ENCODE data around the gene GPR152.

GPR152 gene, protein sequence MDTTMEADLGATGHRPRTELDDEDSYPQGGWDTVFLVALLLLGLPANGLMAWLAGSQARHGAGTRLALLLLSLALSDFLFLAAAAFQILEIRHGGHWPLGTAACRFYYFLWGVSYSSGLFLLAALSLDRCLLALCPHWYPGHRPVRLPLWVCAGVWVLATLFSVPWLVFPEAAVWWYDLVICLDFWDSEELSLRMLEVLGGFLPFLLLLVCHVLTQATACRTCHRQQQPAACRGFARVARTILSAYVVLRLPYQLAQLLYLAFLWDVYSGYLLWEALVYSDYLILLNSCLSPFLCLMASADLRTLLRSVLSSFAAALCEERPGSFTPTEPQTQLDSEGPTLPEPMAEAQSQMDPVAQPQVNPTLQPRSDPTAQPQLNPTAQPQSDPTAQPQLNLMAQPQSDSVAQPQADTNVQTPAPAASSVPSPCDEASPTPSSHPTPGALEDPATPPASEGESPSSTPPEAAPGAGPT

DNA sequence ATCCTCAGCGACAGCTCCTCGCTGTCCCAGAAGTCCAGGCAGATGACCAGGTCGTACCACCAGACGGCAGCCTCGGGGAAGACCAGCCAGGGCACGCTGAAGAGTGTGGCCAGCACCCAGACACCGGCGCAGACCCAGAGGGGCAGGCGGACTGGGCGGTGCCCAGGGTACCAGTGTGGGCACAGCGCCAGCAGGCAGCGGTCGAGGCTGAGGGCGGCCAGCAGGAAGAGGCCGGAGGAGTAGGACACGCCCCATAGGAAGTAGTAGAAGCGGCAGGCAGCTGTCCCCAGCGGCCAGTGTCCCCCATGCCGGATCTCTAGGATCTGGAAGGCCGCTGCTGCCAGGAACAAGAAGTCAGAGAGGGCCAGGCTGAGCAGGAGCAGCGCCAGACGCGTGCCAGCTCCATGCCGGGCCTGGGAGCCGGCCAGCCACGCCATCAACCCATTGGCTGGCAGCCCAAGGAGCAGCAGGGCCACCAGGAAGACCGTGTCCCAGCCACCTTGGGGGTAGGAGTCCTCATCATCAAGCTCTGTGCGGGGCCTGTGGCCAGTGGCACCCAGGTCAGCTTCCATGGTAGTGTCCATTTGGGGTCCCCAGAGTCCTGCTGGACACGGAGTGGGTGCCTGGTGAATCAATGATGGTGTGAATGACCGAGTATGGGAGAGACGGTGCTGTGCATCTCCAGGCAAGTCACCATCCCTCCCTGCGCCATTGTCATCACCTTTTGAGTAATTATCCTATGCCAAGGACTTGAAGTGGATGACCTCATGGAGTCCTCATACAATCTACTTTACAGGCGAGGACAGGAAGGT is at the start of gene GPR152:
TSS of gene GPR152 (minus strand) at position 589 of the 812 bp plus-strand sequence. CDS start at position 584, 5 bp downstream.
- peak; percentile 68 for DNase-seq

DNA sequence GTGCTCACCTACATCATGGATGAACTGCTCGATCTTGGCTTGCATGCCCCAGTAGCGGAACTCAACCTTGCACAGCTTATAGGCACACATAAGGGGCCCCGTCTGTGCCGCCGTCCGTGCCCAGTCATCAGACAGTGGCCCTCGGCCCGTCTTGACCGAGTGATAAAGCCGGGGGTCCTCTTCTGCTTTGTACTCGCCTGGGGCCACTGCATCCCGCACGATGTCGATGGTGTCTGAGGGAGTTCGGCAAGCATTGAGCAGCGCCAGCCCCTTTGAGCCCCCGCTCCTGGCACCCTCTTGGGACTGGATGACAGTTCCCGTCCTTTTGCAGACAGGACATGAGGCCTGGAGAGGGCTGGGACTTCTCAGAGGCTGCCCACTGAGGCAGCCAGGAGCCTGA is 49.3 kb upstream of the GPR152 start:
- no peak for DNase-seq

DNA sequence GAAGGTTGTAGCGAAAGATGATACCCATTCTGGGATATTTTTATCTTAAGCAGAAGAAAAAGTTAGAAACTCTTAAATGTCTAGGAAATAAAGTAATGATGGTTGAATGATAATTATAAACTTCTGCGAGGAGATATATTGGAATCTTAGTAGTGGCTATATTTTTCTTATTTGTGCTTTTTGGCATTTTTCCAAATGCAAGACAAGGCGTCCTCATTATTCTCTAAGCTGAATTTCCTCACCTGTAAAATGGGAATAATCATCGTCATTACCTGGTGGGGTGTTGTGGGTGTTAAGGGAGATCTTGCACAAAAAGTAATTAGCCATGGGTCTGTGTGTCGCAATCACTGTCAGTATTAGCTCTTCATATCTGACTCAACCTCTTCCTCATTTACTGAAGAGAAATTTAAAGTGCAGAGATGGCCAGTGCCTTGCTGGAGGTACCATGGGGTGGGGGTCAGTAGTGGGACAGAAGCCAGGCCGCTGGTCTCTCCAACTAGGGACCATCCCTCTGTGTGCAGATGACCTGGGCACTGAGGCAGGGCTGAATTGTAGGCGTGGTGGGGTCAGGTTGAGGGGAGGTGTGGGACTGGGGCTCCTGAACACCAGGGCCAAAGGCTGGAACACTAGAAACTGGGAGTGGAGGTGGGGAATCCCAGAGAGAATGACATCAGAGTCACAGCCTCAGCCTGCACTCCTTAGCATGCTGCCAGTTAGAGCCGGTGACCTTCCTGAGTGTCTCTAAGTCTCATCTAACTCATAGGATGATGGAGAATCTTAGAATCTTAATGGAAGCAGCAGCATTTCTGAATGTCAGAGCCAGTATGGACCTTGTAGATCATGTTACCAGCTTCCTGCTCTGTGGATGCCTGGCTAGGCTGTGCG is 48.5 kb upstream of the GPR152 start:
- no peak for DNase-seq

DNA sequence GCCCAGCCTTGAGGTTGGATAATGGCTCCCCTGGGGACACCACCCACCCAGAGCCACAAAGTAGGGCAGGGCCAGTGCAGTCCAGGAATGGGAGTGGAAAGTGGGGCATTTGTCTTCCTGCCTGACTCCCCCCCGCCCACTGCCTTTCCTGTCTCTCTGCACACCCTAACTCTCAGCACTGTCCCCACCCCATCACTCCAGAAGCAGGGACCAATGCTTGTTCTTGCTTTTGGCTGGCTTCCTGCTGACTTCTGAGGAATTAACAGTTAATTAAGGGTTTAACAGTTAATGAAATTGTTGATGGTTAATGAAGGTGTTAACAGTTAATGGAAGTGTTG is 47.9 kb upstream of the GPR152 start:
- DNase-seq = no peak

DNA sequence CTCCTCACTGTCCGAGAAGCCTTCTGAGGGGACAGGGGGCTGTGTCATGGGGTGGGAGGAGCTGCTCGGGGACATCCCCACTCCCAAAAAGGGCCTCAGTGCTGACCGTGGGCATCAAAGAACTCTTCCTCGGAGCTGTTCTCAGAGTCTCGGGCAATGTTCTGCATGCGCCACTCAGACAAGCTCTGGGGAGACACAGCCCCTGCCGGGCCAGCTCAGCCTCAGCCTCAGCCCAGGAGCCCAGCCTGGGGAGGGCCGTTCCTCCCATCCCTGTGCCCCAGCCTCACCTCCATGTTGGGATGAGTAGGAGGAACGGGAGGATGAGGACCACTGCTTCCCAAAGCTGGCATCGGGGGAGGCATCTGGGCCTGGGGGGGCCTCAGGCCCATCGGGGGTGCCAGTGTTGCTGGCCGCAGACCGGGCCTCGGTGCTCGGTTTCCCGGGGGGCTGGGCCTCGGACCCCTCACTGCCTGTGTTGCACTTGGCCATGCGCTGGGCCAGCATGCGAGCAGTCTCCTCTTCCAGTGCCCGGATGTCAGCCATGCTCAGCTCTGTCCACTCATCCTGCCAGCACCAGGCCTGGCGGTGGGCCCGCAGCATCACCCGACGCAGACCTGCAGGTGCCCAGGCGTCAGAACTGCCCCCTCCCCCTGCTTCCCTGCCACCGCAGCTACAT is 47.4 kb upstream of the GPR152 start:
- DNase-seq = no peak

DNA sequence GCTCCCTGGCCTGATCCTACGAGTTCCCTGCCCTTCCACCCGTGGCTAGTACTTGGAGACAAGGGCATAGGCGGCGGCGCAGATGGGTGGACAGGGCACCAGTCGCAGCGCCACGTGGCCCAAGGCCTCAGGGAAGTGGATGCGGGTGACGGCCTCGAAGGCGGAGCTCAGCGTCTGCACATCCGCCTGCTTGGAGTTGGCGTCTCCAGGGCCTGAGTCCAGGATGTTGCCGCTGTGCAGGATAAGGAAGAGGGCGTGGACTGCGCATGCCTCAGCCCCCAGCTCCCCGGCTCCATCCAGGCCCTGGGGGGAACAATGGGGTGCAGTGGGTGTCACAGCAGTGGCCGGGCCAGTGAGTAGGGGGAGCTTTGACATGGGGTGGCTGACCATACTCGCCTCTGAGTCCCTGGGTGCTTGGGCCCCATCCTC is 46.0 kb upstream of the GPR152 start:
- no peak for DNase-seq

DNA sequence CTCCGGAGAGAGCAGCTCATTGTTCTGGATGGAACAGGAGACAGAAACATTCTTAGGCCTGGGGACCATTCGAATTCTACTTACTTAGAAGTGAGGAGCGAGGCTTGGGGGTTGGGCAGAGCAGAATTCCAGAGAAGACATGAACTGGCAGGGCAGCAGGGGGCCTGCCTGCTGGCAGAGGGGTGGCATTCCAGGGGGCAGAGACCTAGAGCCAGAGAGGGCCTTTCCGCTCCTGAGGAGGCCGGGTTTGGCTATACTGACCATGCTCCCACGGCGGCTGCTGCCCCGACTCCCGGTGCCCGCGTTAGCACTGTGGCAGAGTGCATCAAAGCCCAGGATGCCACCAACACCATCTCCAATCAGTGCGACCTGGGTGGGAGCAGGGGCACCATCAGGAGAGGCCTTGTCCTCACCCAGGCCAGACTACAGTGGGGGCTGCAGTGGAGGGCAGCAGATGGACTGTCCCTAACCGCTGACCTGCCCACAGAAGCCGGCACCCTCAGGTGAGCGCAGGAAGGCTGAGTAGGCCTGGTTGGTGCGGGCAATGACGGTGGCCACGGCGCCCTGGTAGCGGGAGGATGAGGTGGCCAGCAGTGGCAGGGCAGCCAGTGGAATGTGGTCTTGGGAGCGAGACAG is 45.2 kb upstream of the GPR152 start:
- DNase-seq = no peak

DNA sequence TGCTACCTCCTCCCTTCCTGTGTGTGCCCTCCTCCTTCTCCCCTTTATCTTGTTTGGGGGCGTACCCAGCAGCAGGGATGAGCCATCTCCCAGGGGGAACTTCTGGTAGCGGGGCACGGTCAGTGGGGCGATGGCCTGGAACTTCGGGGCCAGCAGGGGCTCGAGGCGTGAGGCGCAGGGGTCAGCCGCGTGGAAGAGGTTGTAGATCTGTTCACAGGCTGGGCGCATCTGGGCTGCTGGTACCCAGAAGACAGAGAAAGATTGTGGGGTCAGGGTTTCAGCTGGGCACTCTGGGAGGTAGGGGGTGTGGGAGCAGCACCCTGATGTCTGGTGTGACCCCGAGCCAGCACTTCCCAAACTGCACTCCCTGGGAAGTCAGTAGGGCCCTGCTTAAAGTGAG is 43.6 kb upstream of the GPR152 start:
- no peak for DNase-seq

DNA sequence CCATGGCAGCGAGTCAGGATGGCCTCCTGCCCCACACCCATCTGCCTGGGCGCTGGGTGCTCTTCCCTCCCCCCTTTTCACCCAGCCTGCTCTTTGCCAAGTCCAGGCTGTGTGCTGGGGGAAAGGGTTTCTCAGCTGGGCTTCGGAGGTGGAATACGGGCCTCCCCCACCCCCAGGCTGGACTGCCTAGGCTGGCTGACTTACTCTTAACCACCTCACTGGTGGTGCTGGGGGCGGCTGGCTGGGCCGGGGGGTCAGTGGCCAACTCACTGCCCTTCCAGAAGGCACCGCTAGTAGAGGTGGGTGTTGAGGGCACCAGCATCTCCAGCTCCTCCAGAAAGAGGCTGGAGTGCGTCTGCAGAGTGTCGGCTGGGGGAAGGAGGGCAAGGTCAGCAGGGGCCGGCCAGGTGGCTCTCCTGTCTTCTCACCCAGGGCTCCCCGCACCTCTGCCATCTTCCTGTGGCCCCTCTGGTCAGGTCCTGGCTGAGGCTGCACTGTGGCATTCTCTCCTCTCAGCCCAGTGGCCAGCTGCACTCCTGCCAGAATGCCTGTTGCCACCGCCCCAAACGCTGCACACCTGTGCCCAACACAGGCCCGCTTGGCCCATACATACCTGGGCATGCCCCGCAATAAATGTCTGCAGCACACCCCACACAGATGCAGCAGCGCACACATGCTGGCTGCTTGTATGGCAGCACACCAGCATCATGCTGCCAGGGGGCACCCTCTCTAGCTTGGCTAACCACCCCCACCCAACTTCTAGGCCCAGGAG is 42.9 kb upstream of the GPR152 start:
- no peak for DNase-seq

DNA sequence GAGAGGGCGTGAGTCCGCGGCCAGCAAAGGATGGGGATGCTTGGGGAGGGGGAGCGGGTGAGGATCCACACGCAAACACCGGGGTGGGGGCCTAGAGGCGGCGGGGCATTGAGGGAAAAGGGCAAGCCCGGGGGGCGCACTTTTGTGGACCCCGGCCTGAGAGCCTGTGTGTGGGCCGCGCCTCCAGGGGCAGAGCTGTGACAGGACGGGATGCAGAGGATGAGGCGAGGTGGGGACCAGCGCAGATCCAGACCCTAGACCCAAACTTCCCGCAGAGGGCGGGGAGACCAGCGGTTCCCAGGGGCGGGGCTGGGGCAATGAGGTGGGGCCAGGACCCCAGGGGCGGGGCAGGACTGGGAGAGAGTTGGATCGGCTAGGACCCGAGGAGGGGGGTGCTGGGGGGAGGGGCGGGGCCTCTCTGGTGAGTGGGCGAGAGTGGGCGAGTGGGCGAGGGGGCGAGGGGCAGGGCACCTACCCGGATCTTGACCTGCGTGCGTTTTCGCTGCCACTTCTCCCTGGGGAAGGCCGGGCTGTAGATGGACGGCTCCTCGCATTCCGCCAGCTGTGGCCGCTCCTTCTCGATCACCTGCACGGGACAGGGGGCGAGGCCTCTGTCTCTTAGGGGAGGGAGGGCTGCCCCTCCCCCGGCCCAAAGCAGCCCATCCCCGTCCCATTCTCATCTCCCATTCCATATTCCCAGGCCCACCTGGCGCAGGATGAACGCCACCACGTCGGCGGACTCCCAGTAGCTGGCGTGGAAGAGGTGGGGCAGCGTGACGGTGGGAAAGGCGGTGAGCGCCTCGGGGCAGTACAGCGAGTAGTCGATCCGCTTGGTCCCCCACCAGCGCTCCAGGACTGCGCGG is 42.1 kb upstream of the GPR152 start:
- no peak for DNase-seq

DNA sequence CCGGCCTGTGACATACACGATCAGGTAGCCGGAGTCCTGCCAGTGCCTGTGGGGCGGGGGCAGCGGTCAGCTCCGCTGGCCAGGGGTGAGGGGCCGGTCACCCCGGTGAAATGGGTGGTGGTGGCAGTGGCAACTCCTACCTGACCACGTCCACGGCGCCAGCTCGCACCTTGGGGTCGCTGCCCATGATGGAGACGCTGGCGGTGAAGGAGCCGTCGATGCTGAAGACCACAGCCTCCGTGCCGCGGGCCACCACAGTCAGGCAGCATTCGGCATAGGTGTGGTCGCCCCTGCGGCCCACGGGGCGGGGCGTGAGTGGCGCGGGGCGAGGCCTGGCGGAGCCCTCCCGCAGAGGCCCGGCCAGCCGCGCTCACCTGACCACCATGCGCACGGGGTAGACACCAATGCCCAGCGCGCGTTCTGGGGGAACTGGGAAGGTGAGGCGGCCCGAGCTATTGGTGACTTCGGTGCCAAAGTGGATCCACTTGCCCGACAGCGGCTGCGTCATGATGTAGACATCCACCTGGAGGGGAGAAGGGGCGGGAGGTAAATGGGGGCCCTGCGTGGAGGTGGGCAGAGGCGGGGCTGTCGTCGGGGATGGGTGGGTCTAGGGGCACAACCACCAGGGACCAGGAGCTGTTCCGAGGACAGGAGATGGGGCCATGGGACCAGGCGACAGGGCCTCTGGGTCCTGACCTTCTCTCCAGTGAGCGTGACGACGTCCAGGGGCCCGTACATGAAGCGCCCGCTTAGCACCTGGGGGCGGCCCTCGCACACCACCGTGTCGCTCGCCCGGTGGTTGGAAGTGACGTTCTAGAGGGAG is 41.2 kb upstream of the GPR152 start:
- DNase-seq = no peak

DNA sequence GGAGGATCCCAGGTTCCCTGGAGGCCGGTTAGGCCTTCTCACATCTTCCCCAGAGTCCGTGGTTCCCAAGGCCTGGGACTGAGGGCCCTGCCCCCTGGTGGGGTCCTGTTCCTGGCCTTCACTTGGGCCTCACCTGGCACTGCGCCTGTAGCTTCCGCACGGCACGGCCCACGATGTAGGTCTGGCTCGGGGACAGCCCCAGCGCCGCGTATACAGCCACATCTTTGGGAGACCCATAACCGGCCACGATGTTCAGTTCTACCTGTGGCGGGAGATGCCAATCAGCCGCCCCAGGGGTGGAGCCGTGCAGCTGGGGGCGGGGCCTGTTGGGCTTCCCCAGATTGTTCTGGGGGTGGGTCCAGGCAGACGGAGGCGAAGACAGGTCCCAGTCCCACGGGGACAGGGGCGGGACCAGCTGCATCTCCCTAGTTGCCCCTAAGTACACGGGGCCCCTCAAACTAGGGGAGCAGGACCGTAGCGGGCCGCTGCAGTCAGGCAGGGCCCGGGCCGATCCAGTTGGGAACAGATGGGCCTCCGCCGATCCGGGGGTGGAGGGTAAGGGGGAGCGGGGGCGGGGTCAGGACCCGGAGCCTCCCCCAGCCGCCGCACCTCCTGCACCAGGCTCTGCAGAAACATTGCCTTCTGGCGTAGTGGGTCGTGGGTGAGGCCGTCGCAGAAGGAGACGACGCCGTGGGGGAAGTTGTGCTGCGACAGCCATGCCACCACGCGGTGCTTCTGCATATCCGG is 40.4 kb upstream of the GPR152 start:
- DNase-seq = no peak

DNA sequence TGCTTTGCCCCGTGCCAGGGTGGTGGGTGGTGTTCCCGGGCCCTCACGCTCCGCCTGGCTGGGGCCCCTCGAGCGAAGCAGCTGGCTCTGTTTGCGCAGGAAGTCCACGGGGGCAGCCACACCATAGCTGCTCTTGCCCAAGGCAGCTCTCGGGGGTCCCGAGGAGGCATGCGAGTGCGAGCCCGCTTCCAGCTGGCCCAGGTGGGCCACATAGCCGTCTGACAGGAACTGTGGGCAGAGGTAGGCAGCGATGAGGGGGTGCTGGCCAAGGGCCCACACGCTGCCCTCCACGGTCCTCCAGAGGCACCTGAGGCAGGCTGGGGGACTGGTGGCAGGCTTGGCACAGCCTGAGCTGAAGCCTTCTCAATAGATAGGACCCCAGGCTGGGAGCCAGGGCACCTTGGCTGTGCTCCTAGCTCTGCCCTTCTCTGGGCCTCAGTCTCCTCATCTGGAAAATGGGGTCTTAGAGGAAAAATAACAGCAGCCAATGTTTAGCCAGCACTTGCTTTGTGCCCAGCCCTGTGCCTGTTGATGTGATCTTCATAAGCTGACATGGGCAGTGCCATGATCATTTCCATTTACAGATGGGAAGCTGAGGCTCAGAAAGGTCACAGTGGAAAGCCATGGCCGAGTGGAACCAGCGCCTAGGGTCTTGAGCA is 39.7 kb upstream of the GPR152 start:
- DNase-seq = no peak

DNA sequence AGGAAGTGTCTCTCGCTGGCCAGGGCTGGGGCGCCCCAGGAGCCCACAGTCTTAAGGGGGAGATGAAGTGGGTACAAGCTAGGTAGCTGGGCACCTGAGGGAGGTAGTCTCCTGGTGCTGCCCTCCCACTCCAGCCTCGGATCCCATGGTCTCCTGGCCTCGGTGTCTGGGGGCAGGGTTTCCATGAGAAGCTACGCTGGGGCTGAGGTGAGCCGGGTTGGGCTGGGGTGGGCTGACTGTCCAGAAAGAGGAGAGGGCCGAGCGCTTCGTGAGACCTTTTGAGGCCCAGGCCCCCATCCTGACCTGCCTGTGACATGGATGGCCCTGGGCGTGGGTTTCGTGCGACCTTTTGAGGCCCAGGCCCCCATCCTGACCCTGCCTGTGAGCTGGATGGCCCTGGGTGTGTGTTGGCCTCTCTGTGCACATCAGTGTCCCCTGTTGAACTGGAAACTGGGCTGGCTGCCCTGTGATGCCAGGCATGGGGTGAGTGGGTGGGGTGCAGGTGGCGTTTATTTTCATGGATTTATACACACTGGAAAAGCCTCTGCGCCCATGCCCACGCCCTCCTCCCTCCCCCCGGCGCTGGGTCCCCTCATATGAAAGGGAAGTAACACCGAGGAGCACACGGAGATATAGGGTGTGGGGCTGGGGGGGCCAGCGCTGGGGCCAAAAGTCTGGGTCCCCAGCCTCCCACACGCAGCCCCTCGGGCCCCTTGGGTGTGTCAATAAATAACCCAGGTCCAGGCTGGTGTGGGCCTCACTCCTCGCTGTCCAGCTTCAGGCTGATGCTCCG is 38.9 kb upstream of the GPR152 start:
- no peak for DNase-seq

DNA sequence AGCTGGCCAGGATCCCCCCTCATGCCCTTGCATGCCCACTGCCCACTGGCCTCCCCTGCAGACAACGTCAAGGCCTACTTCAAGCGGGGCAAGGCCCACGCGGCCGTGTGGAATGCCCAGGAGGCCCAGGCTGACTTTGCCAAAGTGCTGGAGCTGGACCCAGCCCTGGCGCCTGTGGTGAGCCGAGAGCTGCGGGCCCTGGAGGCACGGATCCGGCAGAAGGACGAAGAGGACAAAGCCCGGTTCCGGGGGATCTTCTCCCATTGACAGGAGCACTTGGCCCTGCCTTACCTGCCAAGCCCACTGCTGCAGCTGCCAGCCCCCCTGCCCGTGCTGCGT is 38.2 kb upstream of the GPR152 start:
- no peak for DNase-seq

DNA sequence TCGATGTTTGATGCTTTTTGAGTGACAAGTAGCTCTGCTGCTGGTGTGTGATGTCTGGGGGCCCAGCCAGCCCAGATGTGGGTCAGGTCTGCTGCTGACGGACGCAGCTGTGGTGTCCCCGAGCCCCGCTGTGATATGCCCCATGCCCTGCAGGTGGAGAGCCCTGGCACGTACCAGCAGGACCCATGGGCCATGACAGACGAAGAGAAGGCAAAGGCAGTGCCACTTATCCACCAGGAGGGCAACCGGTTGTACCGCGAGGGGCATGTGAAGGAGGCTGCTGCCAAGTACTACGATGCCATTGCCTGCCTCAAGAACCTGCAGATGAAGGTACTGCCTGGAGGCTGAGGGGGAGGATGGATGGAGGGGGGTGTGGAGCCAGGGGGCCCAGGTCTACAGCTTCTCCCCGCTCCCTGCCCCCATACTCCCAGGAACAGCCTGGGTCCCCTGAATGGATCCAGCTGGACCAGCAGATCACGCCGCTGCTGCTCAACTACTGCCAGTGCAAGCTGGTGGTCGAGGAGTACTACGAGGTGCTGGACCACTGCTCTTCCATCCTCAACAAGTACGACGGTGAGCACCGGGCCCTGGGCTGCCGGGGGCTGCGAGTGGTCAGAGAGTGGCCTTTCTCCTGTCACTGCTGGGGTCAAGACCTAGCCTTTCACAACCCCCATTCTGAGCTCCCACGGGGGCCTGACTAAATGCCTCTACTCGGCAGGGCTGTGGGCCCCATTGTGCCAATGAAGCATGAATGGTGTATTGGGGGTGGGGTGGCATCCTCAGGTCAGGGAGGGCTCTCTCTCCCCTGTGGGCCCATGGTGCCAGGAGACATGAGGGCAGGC is 37.6 kb upstream of the GPR152 start:
- DNase-seq = no peak
